GM18858 (cell line): ENCODE measurements around the gene CST3.

ENCODE experiments used
- ATAC-seq: cut with Tn5 transposase; IDR thresholded peaks from one replicate; pipeline ENCODE4 v1.9.1; 2021; ENCODE audit not compliant: unreplicated experiment

CST3 gene

GRCh38 chr20:23605867-23606651 is 31.7 kb downstream of the CST3 start, which contains the start of gene CST9:
TSS of gene CST9 (minus strand) at chr20:23605917. CDS start at chr20:23605864, 53 bp downstream.
- no peak for ATAC-seq

- ATAC-seq = no peak
Measured at GRCh38 chr20:23604306-23604705, 33.4 kb downstream of the CST3 start.

- no peak for ATAC-seq
Measured at GRCh38 chr20:23603321-23603720, 34.4 kb downstream of the CST3 start.

GRCh38 chr20:23602699-23603098 is 35.1 kb downstream of the CST3 start:
- no peak for ATAC-seq

GRCh38 chr20:23602241-23602640 is 35.5 kb downstream of the CST3 start:
- ATAC-seq = no peak

- no peak for ATAC-seq
Measured at GRCh38 chr20:23601715-23602114, 36.0 kb downstream of the CST3 start.

- no peak for ATAC-seq
Measured at GRCh38 chr20:23598481-23598880, 39.3 kb downstream of the CST3 start.

GRCh38 chr20:23596579-23597250 is 41.0 kb downstream of the CST3 start:
- ATAC-seq = no peak

- ATAC-seq = no peak
Measured at GRCh38 chr20:23595941-23596340, 41.8 kb downstream of the CST3 start.

- ATAC-seq = no peak
Measured at GRCh38 chr20:23588434-23589403, 49.0 kb downstream of the CST3 start.

GRCh38 chr20:23587631-23588030 is 50.1 kb downstream of the CST3 start:
- ATAC-seq = no peak

- ATAC-seq = no peak
Measured at GRCh38 chr20:23586735-23587525, 50.8 kb downstream of the CST3 start.

GRCh38 chr20:23585808-23586734 is 51.7 kb downstream of the CST3 start:
- ATAC-seq = no peak

GRCh38 chr20:23585449-23585807 is 52.3 kb downstream of the CST3 start:
- no peak for ATAC-seq

- ATAC-seq = no peak
Measured at GRCh38 chr20:23584434-23585199, 53.1 kb downstream of the CST3 start.
